Stimulated activated CD4-positive, alpha-beta T cell treated with anti-CD3 and anti-CD28 coated beads, Interleukin-4, amount 100 ng/mL, for 1 hour (primary cell): ENCODE results near the gene RUNX2.

Experiments
- DNase-seq: peaks from one replicate; pipeline ENCODE4 v3.0.0-alpha.2; 2020

Gene RUNX2

GRCh38 chr6:45563844-45564243, 235.7 kb downstream of the RUNX2 start:
- DNase-seq = no peak

- DNase-seq = no peak
These were observed 238.8 kb downstream of the RUNX2 start for GRCh38 chr6:45566882-45567281.

GRCh38 chr6:45567879-45568278, 239.7 kb downstream of the RUNX2 start:
- DNase-seq = no peak

GRCh38 chr6:45568626-45569025, 240.5 kb downstream of the RUNX2 start:
- DNase-seq = no peak

GRCh38 chr6:45569210-45569945, 241.2 kb downstream of the RUNX2 start:
- no peak for DNase-seq

- DNase-seq = no peak
These were observed 243.0 kb downstream of the RUNX2 start for GRCh38 chr6:45571159-45571558.

- no peak for DNase-seq
These were observed 244.7 kb downstream of the RUNX2 start for GRCh38 chr6:45572833-45573232.

GRCh38 chr6:45574014-45574461, 245.9 kb downstream of the RUNX2 start:
- no peak for DNase-seq

- DNase-seq = no peak
These were observed 246.8 kb downstream of the RUNX2 start for GRCh38 chr6:45574885-45575284.

GRCh38 chr6:45576648-45577624, 248.8 kb downstream of the RUNX2 start:
- DNase-seq = no peak

- no peak for DNase-seq
These were observed 249.8 kb downstream of the RUNX2 start for GRCh38 chr6:45577836-45578504.

GRCh38 chr6:45584127-45584526, 256.0 kb downstream of the RUNX2 start:
- DNase-seq = no peak

- peak; percentile 14 for DNase-seq
These were observed 258.4 kb downstream of the RUNX2 start for GRCh38 chr6:45586216-45587171.

GRCh38 chr6:45587229-45588060, 259.3 kb downstream of the RUNX2 start:
- no peak for DNase-seq

- no peak for DNase-seq
These were observed 261.2 kb downstream of the RUNX2 start for GRCh38 chr6:45589367-45589766.

- no peak for DNase-seq
These were observed 262.1 kb downstream of the RUNX2 start for GRCh38 chr6:45590226-45590625.

- DNase-seq = no peak
These were observed 262.6 kb downstream of the RUNX2 start for GRCh38 chr6:45590696-45591184.

- no peak for DNase-seq
These were observed 263.2 kb downstream of the RUNX2 start for GRCh38 chr6:45591306-45591705.

- DNase-seq = no peak
These were observed 263.8 kb downstream of the RUNX2 start for GRCh38 chr6:45591890-45592289.

- DNase-seq = no peak
These were observed 264.9 kb downstream of the RUNX2 start for GRCh38 chr6:45592991-45593390.
